22Rv1 (cell line): ENCODE results near the gene TMEM94.

ENCODE experiments used
- H3K27ac ChIP-seq: fragments of 450-650 bp; 2 replicates; pipeline ENCODE4 v1.5.1; 2017
- ZFX ChIP-seq: fragments of 450-650 bp; IDR thresholded peaks from 2 replicates; pipeline ENCODE4 v1.6.1; 2017; ENCODE audit warnings: antibody characterized with exemption, borderline replicate concordance
- TF ChIP-seq, protein P1 (sequence below): fragments of 450-650 bp; IDR thresholded peaks from 2 replicates; pipeline ENCODE4 v1.5.1; 2017; ENCODE audit warnings: mild to moderate bottlenecking

TMEM94 gene

DNA sequence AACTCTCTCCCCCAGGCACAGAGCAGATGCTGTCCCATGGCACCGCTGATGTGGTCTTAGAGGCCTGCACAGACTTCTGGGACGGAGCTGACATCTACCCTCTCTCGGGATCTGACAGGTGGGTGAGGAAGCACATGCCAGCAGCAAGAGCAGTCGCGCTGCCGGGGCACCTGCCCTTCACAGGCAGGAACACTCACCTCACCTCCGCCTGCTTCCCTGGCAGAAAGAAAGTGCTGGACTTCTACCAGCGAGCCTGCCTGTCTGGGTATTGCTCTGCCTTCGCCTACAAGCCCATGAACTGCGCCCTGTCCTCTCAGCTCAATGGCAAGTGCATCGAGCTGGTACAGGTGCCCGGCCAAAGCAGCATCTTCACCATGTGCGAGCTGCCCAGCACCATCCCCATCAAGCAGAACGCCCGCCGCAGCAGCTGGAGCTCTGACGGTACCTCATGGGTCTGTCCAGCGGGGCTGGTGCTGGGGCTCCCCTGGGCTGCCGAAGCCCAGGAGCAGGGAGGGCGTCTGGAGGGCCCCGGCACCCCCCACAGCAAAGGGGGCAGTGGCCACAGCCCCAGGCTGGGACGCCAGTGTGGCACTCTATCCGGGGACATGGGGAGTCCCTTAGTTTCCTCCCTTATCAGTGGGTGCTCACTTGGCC, 37.2 kb downstream of the TMEM94 start:
- no peak overlapping the region for H3K27ac ChIP-seq
- TF ChIP-seq, protein P1, sequence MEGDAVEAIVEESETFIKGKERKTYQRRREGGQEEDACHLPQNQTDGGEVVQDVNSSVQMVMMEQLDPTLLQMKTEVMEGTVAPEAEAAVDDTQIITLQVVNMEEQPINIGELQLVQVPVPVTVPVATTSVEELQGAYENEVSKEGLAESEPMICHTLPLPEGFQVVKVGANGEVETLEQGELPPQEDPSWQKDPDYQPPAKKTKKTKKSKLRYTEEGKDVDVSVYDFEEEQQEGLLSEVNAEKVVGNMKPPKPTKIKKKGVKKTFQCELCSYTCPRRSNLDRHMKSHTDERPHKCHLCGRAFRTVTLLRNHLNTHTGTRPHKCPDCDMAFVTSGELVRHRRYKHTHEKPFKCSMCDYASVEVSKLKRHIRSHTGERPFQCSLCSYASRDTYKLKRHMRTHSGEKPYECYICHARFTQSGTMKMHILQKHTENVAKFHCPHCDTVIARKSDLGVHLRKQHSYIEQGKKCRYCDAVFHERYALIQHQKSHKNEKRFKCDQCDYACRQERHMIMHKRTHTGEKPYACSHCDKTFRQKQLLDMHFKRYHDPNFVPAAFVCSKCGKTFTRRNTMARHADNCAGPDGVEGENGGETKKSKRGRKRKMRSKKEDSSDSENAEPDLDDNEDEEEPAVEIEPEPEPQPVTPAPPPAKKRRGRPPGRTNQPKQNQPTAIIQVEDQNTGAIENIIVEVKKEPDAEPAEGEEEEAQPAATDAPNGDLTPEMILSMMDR, result no peak
- TF ChIP-seq ZFX, result no peak

DNA sequence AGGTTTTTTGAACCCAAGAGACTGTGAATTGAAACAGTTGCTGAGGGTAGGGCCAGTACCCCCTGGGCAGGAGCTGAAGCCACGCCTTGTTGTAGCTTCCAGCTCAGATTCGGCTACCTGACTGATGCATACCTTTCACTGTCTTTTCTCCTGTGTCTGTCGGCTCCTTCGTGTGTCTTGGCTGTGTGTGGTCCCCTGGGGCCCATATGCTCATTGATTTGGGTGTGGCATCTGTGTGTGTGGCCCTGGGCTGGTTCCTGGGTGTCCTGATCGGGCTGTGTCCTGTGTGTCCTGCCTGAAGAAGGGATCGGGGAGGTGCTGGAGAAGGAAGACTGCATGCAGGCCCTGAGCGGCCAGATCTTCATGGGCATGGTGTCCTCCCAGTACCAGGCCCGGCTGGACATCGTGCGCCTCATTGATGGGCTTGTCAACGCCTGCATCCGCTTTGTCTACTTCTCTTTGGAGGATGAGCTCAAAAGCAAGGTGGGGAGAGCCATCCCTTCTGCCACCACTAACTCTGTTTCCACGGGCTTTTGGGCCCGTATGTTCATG, 38.0 kb downstream of the TMEM94 start:
- H3K27ac ChIP-seq, result no peak overlapping the region

DNA sequence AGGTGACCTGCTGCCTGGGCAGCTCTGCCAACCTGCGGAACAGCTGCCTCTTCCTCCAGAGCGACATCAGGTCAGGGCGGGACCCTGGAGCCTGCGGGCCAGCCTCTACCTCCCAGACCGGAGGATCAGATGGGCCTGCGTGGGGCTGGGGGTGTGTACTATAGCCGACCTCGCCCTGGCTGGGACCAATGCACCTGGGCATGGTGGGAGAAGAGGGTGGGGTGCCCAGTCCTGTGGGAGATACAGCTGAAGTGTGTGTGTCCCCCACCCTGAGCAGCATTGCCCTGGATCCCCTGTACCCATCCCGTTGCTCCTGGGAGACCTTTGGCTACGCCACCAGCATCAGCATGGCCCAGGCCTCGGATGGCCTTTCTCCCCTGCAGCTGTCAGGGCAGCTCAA, 39.6 kb downstream of the TMEM94 start:
- TF ChIP-seq, protein P1, result no peak
- TF ChIP-seq ZFX, result no peak
- H3K27ac ChIP-seq, result no peak overlapping the region

More for the DNA sequence above, 38.0 kb downstream of the TMEM94 start:
- TF ChIP-seq ZFX, result no peak
- TF ChIP-seq, protein P1, result no peak

DNA sequence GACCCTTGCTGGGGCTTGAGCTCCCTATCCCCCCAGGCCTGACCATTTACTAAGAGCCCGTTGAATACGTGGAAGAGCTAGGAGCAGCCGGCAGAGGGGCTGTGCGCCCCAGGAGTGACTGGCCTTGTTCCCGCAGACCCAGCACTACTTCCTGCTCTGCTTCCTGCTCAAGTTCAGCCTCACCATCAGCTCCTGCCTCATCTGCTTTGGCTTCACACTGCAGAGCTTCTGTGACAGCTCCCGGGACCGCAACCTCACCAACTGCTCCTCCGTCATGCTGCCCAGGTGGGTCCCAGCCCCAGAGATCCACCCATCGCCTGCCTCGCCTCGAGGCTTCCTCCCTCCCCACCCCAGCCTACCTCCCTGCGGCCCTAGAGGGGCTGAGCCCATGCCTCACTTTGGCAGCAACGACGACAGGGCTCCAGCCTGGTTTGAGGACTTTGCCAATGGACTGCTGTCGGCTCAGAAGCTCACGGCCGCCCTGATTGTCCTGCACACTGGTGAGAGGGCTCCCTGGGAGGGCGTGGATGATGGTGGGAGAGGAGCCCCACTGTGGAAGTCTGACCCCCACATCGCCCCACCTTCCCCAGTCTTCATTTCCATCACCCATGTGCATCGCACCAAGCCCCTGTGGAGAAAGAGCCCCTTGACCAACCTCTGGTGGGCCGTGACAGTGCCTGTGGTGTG, 41.7 kb downstream of the TMEM94 start:
- TF ChIP-seq, protein P1, result no peak
- TF ChIP-seq ZFX, result no peak
- H3K27ac ChIP-seq, result no peak overlapping the region

DNA sequence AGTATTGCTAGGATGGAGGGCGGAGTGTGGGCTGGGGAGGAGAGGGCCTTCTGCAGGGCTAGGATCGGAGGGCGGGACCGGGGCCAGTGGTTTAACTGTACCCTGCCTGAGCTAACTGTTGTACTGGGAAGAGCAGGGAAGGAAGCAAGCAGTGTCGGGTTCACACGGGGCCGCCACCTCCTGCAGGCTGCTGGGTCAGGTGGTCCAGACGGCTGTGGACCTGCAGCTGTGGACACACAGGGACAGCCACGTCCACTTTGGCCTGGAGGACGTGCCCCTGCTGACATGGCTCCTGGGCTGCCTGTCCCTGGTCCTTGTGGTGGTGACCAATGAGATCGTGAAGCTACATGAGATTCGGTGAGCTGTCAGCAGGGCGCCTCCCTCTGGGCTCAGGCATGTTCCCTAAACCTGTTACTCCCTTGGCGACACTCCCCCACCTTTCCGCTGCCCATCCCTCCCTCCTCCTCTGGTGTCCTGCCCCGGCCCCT, 42.3 kb downstream of the TMEM94 start:
- TF ChIP-seq, protein P1, result peak; percentile 11; the same call in 1 of the 2 replicates
- no peak for TF ChIP-seq ZFX
- H3K27ac ChIP-seq, result no peak overlapping the region

DNA sequence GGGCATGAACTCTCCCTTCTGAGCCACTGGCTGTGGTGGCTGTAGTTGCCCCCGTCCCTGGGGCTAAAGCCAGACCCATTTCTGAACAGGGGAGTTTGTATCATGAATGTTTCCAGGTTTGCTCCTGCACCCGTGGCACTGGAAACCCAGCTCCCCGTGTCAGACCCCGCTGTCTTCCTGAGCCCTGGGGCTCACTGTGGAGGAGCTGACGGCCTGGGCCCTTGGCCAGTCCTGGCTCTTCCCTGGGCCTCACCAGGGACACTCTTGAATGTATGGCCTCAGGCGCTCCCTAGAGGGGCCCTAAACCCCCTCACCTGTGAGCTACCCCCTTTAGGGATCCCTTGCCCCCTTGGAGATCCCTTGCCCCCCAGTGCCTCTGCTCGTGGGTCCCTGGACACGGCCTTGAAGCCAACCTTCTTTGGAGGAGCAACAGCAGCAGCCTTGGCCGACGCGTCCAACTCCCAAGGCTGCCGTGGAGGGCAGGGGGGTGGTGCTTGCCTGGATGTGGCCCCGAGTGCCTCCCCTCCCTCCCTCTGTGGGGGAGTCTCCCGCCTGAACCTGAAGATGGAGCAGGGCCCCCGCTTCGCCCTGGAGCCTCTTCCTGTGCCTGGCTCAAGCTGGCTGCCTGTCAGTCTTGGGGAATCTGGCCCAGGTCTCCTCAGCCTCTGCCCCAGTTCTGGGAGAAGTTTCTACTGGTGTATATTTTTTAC, 43.0 kb downstream of the TMEM94 start:
- no peak for TF ChIP-seq ZFX
- TF ChIP-seq, protein P1, result no peak; the same call in 1 of the 2 replicates
- no peak overlapping the region for H3K27ac ChIP-seq
